ENCODE data around the gene DALRD3. TPM values are rescaled to one million over a fixed set of nuclear protein-coding genes. Genes with fewer than 3 reads are reported as not detected.

The DALRD3 gene
- polyA plus RNA-seq, 1 of the 3 experiments (the other 2 are of a cell fraction), result 82.7 TPM

DNA sequence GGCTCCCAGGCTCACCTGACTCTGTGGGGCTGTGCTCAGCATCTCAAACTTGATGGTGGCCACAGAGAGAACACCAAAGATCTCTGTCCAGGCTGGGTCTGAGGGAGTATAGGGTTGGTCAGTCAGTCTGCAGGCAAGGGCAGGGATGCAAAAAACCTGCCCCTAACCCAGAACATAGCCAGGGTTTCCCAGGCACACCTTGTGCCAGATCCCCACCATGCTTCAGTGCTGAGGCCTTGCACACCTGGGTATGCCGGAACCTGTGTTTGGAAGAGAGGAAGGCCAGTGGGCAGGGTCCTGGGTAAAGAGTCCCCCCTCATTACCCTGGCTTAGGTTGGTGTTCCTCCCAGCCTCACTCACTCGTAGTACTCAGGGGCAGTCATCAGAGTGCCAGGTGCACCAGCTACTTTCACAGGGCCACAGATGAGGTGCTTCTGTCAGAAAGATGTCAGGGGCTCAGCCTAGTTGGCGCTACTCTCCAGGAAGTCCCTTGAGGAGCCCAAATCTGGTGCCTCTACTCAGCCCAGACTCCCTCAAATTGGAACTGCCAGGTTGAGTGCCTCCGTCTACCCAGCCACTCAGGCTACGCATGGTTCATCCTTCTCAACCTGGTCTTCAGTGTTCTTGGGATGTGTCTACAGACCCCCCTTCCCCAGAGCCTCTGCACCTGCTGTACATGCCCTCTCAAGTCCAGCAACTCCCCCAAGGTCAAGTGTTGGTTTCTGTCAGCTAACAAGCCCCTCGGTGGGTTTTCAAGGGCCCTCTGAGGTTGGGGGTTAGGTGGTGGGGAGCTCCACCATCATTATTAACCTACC is 1.8 kb downstream of the DALRD3 start:
- no peak overlapping the region for H2AFZ ChIP-seq (ENCODE audit: low read depth)
- peak overlapping the region; percentile 97 for H3K4me2 ChIP-seq
- peak; percentile 11 for DNase-seq
- WGBS (ENCODE audit: low lambda C conversion rate), result 79% methylated on average over 3 of the region's 6 CpGs
- TF ChIP-seq FOSL2 (IDR thresholded peaks at IDR 0.05; ENCODE audit: borderline replicate concordance, low read depth) (no peak), POLR2AphosphoS5 (IDR thresholded peaks at IDR 0.05; ENCODE audit: low read depth, low read length) (peak; percentile 31; the same call in 1 of the 2 replicates), JUND (IDR thresholded peaks at IDR 0.05) (peak; percentile 7; the same call in 1 of the 2 replicates)
- H3F3A ChIP-seq (replicated peaks; ENCODE audit: insufficient read depth), result peaks cover 32% of the 10 kb centered on the region
- no peaks in the 10 kb centered on the region for H3K9me2 ChIP-seq
- peak overlapping the region in 1 of 2 experiments; percentile 89; a peak in 1 of 4 replicates for H3K27ac ChIP-seq (ENCODE audit: low read depth in 2 of 2, low read length in 1 of 2)
- H3K9ac ChIP-seq, result peak overlapping the region; percentile 80; the same call in 1 of the 2 replicates
- H4K20me1 ChIP-seq (ENCODE audit: insufficient read depth), result peaks cover 35% of the 10 kb centered on the region
- H3K4me1 ChIP-seq (ENCODE audit: control insufficient read depth in 1 of 2, insufficient read depth in 2 of 2, low read depth in 1 of 2, low read length in 1 of 2), result peaks cover 0 to 26% of the 10 kb centered on the region in 2 experiments; a peak in 1 of 4 replicates
- no peaks in the 10 kb centered on the region for H3K9me3 ChIP-seq
- peak overlapping the region; percentile 83 to 87 for H3K4me3 ChIP-seq (ENCODE audit: low read depth in 2 of 2, low read length in 1 of 2)
- ChIA-PET POLR2A (interaction anchor here (1.0 to 3.7 kb wide), 4 partner anchors 9 to 19 kb away, joined by 3 to 46 read pairs (median 5); partner anchors contain the start of genes IMPDH2 and WDR6), CTCF (interaction anchor here (0.7 to 14.2 kb wide), 6 partner anchors 8 to 32 kb away, joined by 3 to 114 read pairs (median 4); partner anchors contain the start of genes P4HTM and WDR6)
- H3K36me3 ChIP-seq (replicated peaks in 1 of 2; ENCODE audit: control insufficient read depth in 1 of 2, insufficient read depth in 2 of 2, low read length in 1 of 2), result peaks cover 5 to 50% of the 10 kb centered on the region in 2 experiments
- peaks cover 58% of the 10 kb centered on the region for H3K79me2 ChIP-seq (ENCODE audit: insufficient read depth)
- H3K27me3 ChIP-seq (ENCODE audit: insufficient read depth), result no peaks in the 10 kb centered on the region

DNA sequence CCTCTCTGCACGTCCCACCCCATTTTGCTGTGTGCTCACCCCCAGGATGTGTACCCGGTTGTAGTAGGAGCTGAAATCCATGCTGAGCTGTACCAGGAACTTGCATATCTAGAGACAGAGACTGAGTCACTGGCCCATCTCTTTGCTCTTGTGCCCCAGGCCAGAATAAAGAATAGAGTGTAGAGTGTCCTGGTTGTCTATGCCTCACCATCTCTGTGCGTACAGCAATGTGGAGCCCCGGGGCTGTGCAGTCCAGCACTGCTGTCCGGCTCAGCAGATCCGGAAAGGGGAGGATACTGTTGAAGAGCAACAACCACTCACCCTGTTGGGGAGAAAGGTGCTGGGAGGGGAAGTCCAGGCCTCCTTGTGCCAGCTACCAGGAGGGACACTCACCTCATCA is 2.6 kb downstream of the DALRD3 start:
- H4K20me1 ChIP-seq (ENCODE audit: insufficient read depth), result peaks cover 44% of the 10 kb centered on the region
- POLR2A ChIA-PET, result interaction anchor here (2.1 to 3.7 kb wide), 2 partner anchors 8 to 13 kb away, joined by 6 to 46 read pairs; partner anchors contain the start of genes IMPDH2 and WDR6
- H2AFZ ChIP-seq (ENCODE audit: low read depth), result no peak overlapping the region
- no peak for DNase-seq
- peaks cover 0 to 26% of the 10 kb centered on the region in 2 experiments; a peak in 1 of 4 replicates for H3K4me1 ChIP-seq (ENCODE audit: control insufficient read depth in 1 of 2, insufficient read depth in 2 of 2, low read depth in 1 of 2, low read length in 1 of 2)
- no peak for TF ChIP-seq ELF1 (IDR thresholded peaks at IDR 0.05)
- no peak for TF ChIP-seq GATA2 (CRISPR knock-in tag; IDR thresholded peaks at IDR 0.05)
- TF ChIP-seq SIN3A (IDR thresholded peaks at IDR 0.05; ENCODE audit: borderline replicate concordance, low read depth, low read length), result no peak
- TF ChIP-seq, protein P1, sequence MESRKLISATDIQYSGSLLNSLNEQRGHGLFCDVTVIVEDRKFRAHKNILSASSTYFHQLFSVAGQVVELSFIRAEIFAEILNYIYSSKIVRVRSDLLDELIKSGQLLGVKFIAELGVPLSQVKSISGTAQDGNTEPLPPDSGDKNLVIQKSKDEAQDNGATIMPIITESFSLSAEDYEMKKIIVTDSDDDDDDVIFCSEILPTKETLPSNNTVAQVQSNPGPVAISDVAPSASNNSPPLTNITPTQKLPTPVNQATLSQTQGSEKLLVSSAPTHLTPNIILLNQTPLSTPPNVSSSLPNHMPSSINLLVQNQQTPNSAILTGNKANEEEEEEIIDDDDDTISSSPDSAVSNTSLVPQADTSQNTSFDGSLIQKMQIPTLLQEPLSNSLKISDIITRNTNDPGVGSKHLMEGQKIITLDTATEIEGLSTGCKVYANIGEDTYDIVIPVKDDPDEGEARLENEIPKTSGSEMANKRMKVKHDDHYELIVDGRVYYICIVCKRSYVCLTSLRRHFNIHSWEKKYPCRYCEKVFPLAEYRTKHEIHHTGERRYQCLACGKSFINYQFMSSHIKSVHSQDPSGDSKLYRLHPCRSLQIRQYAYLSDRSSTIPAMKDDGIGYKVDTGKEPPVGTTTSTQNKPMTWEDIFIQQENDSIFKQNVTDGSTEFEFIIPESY (IDR thresholded peaks at IDR 0.05; ENCODE audit: borderline replicate concordance, low read depth), result no peak
- TF ChIP-seq NRF1 (IDR thresholded peaks at IDR 0.05; ENCODE audit: low read depth, low read length), result no peak
- no peak for TF ChIP-seq RFX5 (IDR thresholded peaks at IDR 0.05; ENCODE audit: low read length)
- no peak for TF ChIP-seq RXRA (IDR thresholded peaks at IDR 0.05; ENCODE audit: borderline replicate concordance, low read depth)
- no peak for TF ChIP-seq USF2 (IDR thresholded peaks at IDR 0.05; ENCODE audit: borderline replicate concordance, low read depth, low read length)
- TF ChIP-seq GABPA (IDR thresholded peaks at IDR 0.05; ENCODE audit: low read depth), result no peak
- no peak for TF ChIP-seq USF1 (IDR thresholded peaks at IDR 0.05; ENCODE audit: borderline replicate concordance, low read depth)
- no peak for TF ChIP-seq SMC3 (IDR thresholded peaks at IDR 0.05; ENCODE audit: low read depth, low read length)
- no peaks in the 10 kb centered on the region for H3K9me2 ChIP-seq
- H3K27me3 ChIP-seq (ENCODE audit: insufficient read depth), result no peaks in the 10 kb centered on the region
- H3K27ac ChIP-seq (ENCODE audit: low read depth in 2 of 2, low read length in 1 of 2), result no peak overlapping the region
- H3K79me2 ChIP-seq (ENCODE audit: insufficient read depth), result peaks cover 62% of the 10 kb centered on the region
- H3K36me3 ChIP-seq (replicated peaks in 1 of 2; ENCODE audit: control insufficient read depth in 1 of 2, insufficient read depth in 2 of 2, low read length in 1 of 2), result peaks cover 5 to 54% of the 10 kb centered on the region in 2 experiments
- no peak overlapping the region for H3K4me2 ChIP-seq
- CTCF ChIA-PET, result interaction anchor here (0.8 to 14.2 kb wide), 2 partner anchors 21 to 27 kb away, joined by 3 to 114 read pairs; partner anchors contain the start of gene P4HTM
- H3K9me3 ChIP-seq, result no peaks in the 10 kb centered on the region
- 92% methylated on average over 6 of the region's 6 CpGs for WGBS (ENCODE audit: low lambda C conversion rate)
- H3F3A ChIP-seq (replicated peaks; ENCODE audit: insufficient read depth), result peaks cover 32% of the 10 kb centered on the region
- H3K9ac ChIP-seq, result no peak overlapping the region
- no peak overlapping the region for H3K4me3 ChIP-seq (ENCODE audit: low read depth in 2 of 2, low read length in 1 of 2)

Data from SK-N-SH (cell line).